ENCODE results near the gene MAP4K1.

The MAP4K1 gene

GRCh38 chr19:38542040-38542439 is 75.7 kb downstream of the MAP4K1 start:
- DNase-seq = no peak

- no peak for DNase-seq
Measured at GRCh38 chr19:38539751-38540150, 78.0 kb downstream of the MAP4K1 start.

GRCh38 chr19:38538793-38539528 is 78.8 kb downstream of the MAP4K1 start:
- DNase-seq = no peak

GRCh38 chr19:38538386-38538785 is 79.4 kb downstream of the MAP4K1 start:
- no peak for DNase-seq
